Measurements from ENCODE around the gene TNFRSF6B.

TNFRSF6B gene

DNA sequence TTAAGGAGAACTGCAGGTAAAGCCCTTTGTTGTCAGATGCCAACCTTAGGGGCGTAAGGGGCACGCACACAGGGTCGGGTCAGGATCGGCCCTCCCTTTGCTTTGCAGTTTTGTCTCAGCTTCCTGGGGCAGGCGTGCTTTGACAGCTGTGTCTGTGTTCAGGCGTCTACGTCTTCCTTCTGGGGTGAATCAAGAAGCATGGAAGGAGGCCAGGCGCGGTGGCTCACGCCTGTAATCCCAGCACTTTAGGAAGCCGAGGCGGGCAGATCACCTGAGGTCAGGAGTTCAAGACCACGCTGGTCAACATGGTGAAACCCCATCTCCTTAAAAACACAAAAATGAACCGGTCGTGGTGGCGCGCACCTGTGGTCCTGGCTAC, 12.7 kb downstream of the TNFRSF6B start:
- Histone ChIP-seq H3K9ac (ENCODE audit: low read depth, low read length, poor library complexity) (no peak overlapping the region), H3K4me3 (ENCODE audit: low read length in 2 of 2) (peak overlapping the region in 1 of 2 donors; percentile 91)
- no CpG with 5 or more reads among the region's 17 CpGs for WGBS, 2 donors (ENCODE audit: extremely low coverage in 2 of 2, insufficient read length in 2 of 2, insufficient replicate concordance in 1 of 2)

DNA sequence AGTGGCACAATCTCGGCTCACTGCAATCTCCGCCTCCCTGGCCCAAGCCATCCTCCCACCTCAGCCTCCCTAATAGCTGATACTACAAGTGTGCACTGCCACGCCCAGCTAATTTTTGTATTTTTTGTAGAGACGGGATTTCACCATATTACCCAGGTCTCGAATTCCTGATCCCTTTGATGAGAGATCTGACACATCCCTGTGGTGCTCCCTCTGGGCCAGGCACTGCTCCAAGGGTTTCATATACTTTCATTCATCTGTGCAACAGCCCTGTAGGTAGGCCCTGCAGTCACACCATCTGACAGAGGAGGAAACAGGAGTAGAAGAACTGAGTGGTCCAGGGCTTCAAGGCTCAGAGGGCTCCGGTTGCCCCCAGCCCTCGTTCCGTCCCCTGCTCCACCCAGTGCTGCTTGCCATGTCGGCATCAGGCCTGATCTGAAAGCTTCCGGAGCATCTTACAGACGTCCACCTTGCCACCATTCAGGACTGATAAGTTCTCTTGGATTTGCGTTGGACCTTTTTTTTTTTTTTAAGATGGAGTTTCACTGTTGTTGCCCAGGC, 14.7 kb downstream of the TNFRSF6B start:
- Histone ChIP-seq H3K4me2 (ENCODE audit: insufficient read depth, low read length, poor library complexity, severe bottlenecking) (no peak overlapping the region), H2BK12ac (ENCODE audit: low read length) (no peak overlapping the region), H2AFZ (ENCODE audit: low read length) (no peak overlapping the region), H4K91ac (ENCODE audit: low read depth, low read length, poor library complexity) (no peak overlapping the region), H3K4me1 (ENCODE audit: control insufficient read depth in 2 of 2, insufficient read depth in 1 of 2, low read depth in 1 of 2, low read length in 2 of 2) (peaks cover 12 to 13% of the 10 kb centered on the region in 2 donors), H3K4ac (ENCODE audit: low read length) (no peak overlapping the region), H4K8ac (ENCODE audit: low read depth, low read length) (no peak overlapping the region), H2BK5ac (ENCODE audit: low read length) (no peak overlapping the region), H2BK15ac (ENCODE audit: low read length) (no peak overlapping the region), H3K4me3 (ENCODE audit: low read length in 2 of 2) (no peak overlapping the region), H2BK120ac (ENCODE audit: low read depth, low read length) (no peak overlapping the region), H3K23ac (ENCODE audit: low read depth, low read length, poor library complexity) (no peak overlapping the region), H3K18ac (ENCODE audit: low read length) (no peak overlapping the region), H2AK5ac (ENCODE audit: low read depth, low read length) (no peak overlapping the region), H3K36me3 (replicated peaks in 1 of 2; ENCODE audit: control insufficient read depth in 2 of 2, insufficient read depth in 2 of 2, low read length in 2 of 2) (peaks cover 15 to 73% of the 10 kb centered on the region in 2 donors), H3K9ac (ENCODE audit: low read depth, low read length, poor library complexity) (no peak overlapping the region), H3K14ac (ENCODE audit: low read length) (no peak overlapping the region), H3K27ac (replicated peaks; ENCODE audit: low read length) (no peak overlapping the region), H3K9me3 (replicated peaks in 1 of 2; ENCODE audit: control insufficient read depth in 2 of 2, insufficient read depth in 1 of 2, low read depth in 1 of 2, low read length in 2 of 2) (peaks cover 2 to 36% of the 10 kb centered on the region in 2 donors), H3K79me1 (ENCODE audit: low read depth, low read length) (peaks cover 25% of the 10 kb centered on the region), H3K27me3 (ENCODE audit: control insufficient read depth in 3 of 3, insufficient read depth in 3 of 3, low read depth in 1 of 3, low read length in 3 of 3) (no peaks in the 10 kb centered on the region)
- WGBS, 2 donors (ENCODE audit: extremely low coverage in 2 of 2, insufficient read length in 2 of 2, insufficient replicate concordance in 1 of 2), result no CpG with 5 or more reads among the region's 12 CpGs
- DNase-seq (ENCODE audit: low spot score), result no peak

More for the DNA sequence above, 12.7 kb downstream of the TNFRSF6B start:
- H3K4ac ChIP-seq (ENCODE audit: low read length), result no peak overlapping the region
- no peak overlapping the region for H2BK15ac ChIP-seq (ENCODE audit: low read length)
- H3K4me2 ChIP-seq (ENCODE audit: insufficient read depth, low read length, poor library complexity, severe bottlenecking), result no peak overlapping the region
- H2BK12ac ChIP-seq (ENCODE audit: low read length), result no peak overlapping the region
- H4K91ac ChIP-seq (ENCODE audit: low read depth, low read length, poor library complexity), result no peak overlapping the region
- H3K14ac ChIP-seq (ENCODE audit: low read length), result no peak overlapping the region
- H2AFZ ChIP-seq (ENCODE audit: low read length), result no peak overlapping the region
- no peaks in the 10 kb centered on the region for H3K27me3 ChIP-seq (ENCODE audit: control insufficient read depth in 3 of 3, insufficient read depth in 3 of 3, low read depth in 1 of 3, low read length in 3 of 3)
- H4K8ac ChIP-seq (ENCODE audit: low read depth, low read length), result no peak overlapping the region
- DNase-seq (ENCODE audit: low spot score), result no peak
- peaks cover 0 to 22% of the 10 kb centered on the region in 2 donors for H3K9me3 ChIP-seq (replicated peaks in 1 of 2; ENCODE audit: control insufficient read depth in 2 of 2, insufficient read depth in 1 of 2, low read depth in 1 of 2, low read length in 2 of 2)
- no peak overlapping the region for H3K18ac ChIP-seq (ENCODE audit: low read length)
- H3K4me1 ChIP-seq (ENCODE audit: control insufficient read depth in 2 of 2, insufficient read depth in 1 of 2, low read depth in 1 of 2, low read length in 2 of 2), result peaks cover 12 to 13% of the 10 kb centered on the region in 2 donors
- H3K23ac ChIP-seq (ENCODE audit: low read depth, low read length, poor library complexity), result peak overlapping the region; percentile 99
- no peak overlapping the region for H2AK5ac ChIP-seq (ENCODE audit: low read depth, low read length)
- H2BK120ac ChIP-seq (ENCODE audit: low read depth, low read length), result no peak overlapping the region
- no peak overlapping the region for H2BK5ac ChIP-seq (ENCODE audit: low read length)
- H3K79me1 ChIP-seq (ENCODE audit: low read depth, low read length), result peaks cover 30% of the 10 kb centered on the region
- H3K36me3 ChIP-seq (replicated peaks in 1 of 2; ENCODE audit: control insufficient read depth in 2 of 2, insufficient read depth in 2 of 2, low read length in 2 of 2), result peaks cover 35 to 77% of the 10 kb centered on the region in 2 donors
- H3K27ac ChIP-seq (replicated peaks; ENCODE audit: low read length), result no peak overlapping the region

DNA sequence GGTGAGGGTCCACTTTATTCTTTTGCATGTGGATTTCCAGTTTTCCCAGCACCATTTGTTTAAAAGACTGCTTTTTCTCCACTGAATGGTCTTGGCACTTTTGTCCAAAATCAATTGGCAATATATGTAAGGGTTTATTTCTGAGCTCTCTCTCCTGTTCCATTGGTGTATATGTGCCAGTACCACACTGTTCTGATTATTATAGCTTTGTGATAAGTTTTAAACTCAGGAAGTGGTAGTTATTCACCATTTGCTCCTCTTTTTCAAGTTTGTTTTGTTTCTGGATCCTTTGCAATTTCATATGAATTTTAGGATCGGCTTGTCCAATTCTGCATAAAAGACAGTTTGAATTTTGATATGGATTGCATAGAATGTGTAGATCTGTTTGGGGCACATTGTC, 15.7 kb downstream of the TNFRSF6B start:
- no peaks in the 10 kb centered on the region for H3K27me3 ChIP-seq (ENCODE audit: control insufficient read depth in 3 of 3, insufficient read depth in 3 of 3, low read depth in 1 of 3, low read length in 3 of 3)
- WGBS, 2 donors (ENCODE audit: extremely low coverage in 2 of 2, insufficient read length in 2 of 2, insufficient replicate concordance in 1 of 2), result no CpG with 5 or more reads among the region's 1 CpG
- H3K4me1 ChIP-seq (ENCODE audit: control insufficient read depth in 2 of 2, insufficient read depth in 1 of 2, low read depth in 1 of 2, low read length in 2 of 2), result peaks cover 6 to 8% of the 10 kb centered on the region in 2 donors

DNA sequence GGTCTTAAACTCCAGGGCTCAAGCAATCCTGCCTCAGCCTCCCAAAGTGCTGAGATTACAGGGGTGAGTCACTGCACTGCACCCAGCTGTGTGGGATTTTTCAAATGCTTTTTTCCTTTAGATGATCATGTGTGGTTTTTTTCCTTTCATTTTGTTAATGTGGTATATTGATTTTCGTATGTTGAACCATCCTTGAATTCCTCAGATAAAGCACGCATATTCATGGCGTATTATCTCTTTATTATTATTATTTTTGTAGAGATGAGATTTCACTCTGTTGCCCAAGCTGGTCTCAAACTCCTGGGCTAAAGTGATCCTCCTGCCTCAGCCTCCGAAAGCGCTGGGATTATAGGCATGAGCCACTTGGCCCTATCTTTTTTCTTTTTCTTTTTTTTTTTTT, 18.4 kb downstream of the TNFRSF6B start:
- Histone ChIP-seq H3K36me3 (replicated peaks in 1 of 2; ENCODE audit: control insufficient read depth in 2 of 2, insufficient read depth in 2 of 2, low read length in 2 of 2) (peaks cover 10 to 83% of the 10 kb centered on the region in 2 donors), H3K18ac (ENCODE audit: low read length) (no peak overlapping the region), H3K79me1 (ENCODE audit: low read depth, low read length) (peaks cover 3% of the 10 kb centered on the region), H2BK5ac (ENCODE audit: low read length) (no peak overlapping the region), H3K14ac (ENCODE audit: low read length) (no peak overlapping the region), H2BK12ac (ENCODE audit: low read length) (no peak overlapping the region), H3K27ac (replicated peaks; ENCODE audit: low read length) (no peak overlapping the region), H2AK5ac (ENCODE audit: low read depth, low read length) (no peak overlapping the region), H2BK120ac (ENCODE audit: low read depth, low read length) (no peak overlapping the region), H3K27me3 (ENCODE audit: control insufficient read depth in 3 of 3, insufficient read depth in 3 of 3, low read depth in 1 of 3, low read length in 3 of 3) (no peaks in the 10 kb centered on the region), H3K4me3 (ENCODE audit: low read length in 2 of 2) (no peak overlapping the region), H3K23ac (ENCODE audit: low read depth, low read length, poor library complexity) (no peak overlapping the region), H2BK15ac (ENCODE audit: low read length) (no peak overlapping the region), H4K91ac (ENCODE audit: low read depth, low read length, poor library complexity) (no peak overlapping the region), H3K9me3 (replicated peaks in 1 of 2; ENCODE audit: control insufficient read depth in 2 of 2, insufficient read depth in 1 of 2, low read depth in 1 of 2, low read length in 2 of 2) (peaks cover 2 to 59% of the 10 kb centered on the region in 2 donors), H2AFZ (ENCODE audit: low read length) (no peak overlapping the region), H3K4me1 (ENCODE audit: control insufficient read depth in 2 of 2, insufficient read depth in 1 of 2, low read depth in 1 of 2, low read length in 2 of 2) (no peaks in the 10 kb centered on the region), H3K4me2 (ENCODE audit: insufficient read depth, low read length, poor library complexity, severe bottlenecking) (no peak overlapping the region), H4K8ac (ENCODE audit: low read depth, low read length) (no peak overlapping the region), H3K9ac (ENCODE audit: low read depth, low read length, poor library complexity) (no peak overlapping the region), H3K4ac (ENCODE audit: low read length) (no peak overlapping the region)
- DNase-seq (ENCODE audit: low spot score), result no peak
- WGBS, 2 donors (ENCODE audit: extremely low coverage in 2 of 2, insufficient read length in 2 of 2, insufficient replicate concordance in 1 of 2), result no CpG with 5 or more reads among the region's 5 CpGs

More for the DNA sequence above, 15.7 kb downstream of the TNFRSF6B start:
- Histone ChIP-seq H3K9ac (ENCODE audit: low read depth, low read length, poor library complexity) (no peak overlapping the region), H2AFZ (ENCODE audit: low read length) (no peak overlapping the region), H3K4me3 (ENCODE audit: low read length in 2 of 2) (no peak overlapping the region), H3K27ac (replicated peaks; ENCODE audit: low read length) (no peak overlapping the region), H3K4ac (ENCODE audit: low read length) (no peak overlapping the region), H3K36me3 (replicated peaks in 1 of 2; ENCODE audit: control insufficient read depth in 2 of 2, insufficient read depth in 2 of 2, low read length in 2 of 2) (peaks cover 10 to 74% of the 10 kb centered on the region in 2 donors), H3K4me2 (ENCODE audit: insufficient read depth, low read length, poor library complexity, severe bottlenecking) (no peak overlapping the region), H3K79me1 (ENCODE audit: low read depth, low read length) (peaks cover 18% of the 10 kb centered on the region), H2BK5ac (ENCODE audit: low read length) (no peak overlapping the region), H2BK15ac (ENCODE audit: low read length) (no peak overlapping the region), H3K18ac (ENCODE audit: low read length) (no peak overlapping the region), H3K23ac (ENCODE audit: low read depth, low read length, poor library complexity) (no peak overlapping the region), H2AK5ac (ENCODE audit: low read depth, low read length) (no peak overlapping the region), H2BK120ac (ENCODE audit: low read depth, low read length) (no peak overlapping the region), H3K9me3 (replicated peaks in 1 of 2; ENCODE audit: control insufficient read depth in 2 of 2, insufficient read depth in 1 of 2, low read depth in 1 of 2, low read length in 2 of 2) (peaks cover 2 to 43% of the 10 kb centered on the region in 2 donors), H2BK12ac (ENCODE audit: low read length) (no peak overlapping the region), H4K8ac (ENCODE audit: low read depth, low read length) (no peak overlapping the region), H3K14ac (ENCODE audit: low read length) (no peak overlapping the region), H4K91ac (ENCODE audit: low read depth, low read length, poor library complexity) (no peak overlapping the region)
- no peak for DNase-seq (ENCODE audit: low spot score)
